Transverse colon (tissue), 4 donors: ENCODE results near the gene CCR3.

Experiments used
- CTCF ChIP-seq, 5 experiments: fragments of 200-600 bp in 3 of 5; fragments of 450-650 bp in 2 of 5; sonication (generic) in 3 of 5; IDR thresholded peaks; 1 replicate in 2 of 5; 2 replicates in 3 of 5; pipeline ENCODE4 v1.5.1; 2016 to 2017; ENCODE audit warnings: antibody characterized with exemption in 5 of 5, inconsistent platforms in 3 of 5, mild to moderate bottlenecking in 2 of 5, moderate library complexity in 1 of 5
- POLR2A ChIP-seq: fragments of 450-650 bp; IDR thresholded peaks from one replicate; pipeline ENCODE4 v1.6.1; 2016; ENCODE audit warnings: antibody characterized with exemption, mild to moderate bottlenecking, moderate library complexity
- POLR2AphosphoS5 ChIP-seq, 3 donors: sonication (generic); formaldehyde crosslinking; IDR thresholded peaks; one replicate each; pipeline ENCODE4 v1.6.1; 2016; ENCODE audit warnings: antibody characterized with exemption in 3 of 3

GRCh38 chr3:46272028-46272451 lies 29.8 kb downstream of the CCR3 start:
- TF ChIP-seq CTCF (IDR thresholded peaks at IDR 0.05) (no peak), POLR2AphosphoS5 (IDR thresholded peaks at IDR 0.05) (no peak), POLR2A (no peak)
